GM23248 (cell line): ENCODE results near the gene CCDC88C.

ENCODE experiments used
- EZH2 ChIP-seq: fragments of 200-600 bp; sonication (generic); IDR thresholded peaks from 2 replicates; pipeline ENCODE4 v1.6.1; 2018; ENCODE audit warnings: antibody characterized with exemption, mild to moderate bottlenecking; ENCODE audit not compliant: insufficient read depth, poor library complexity, severe bottlenecking
- EZH2phosphoT487 ChIP-seq: fragments of 200-600 bp; sonication (generic); IDR thresholded peaks from 2 replicates; pipeline ENCODE4 v1.6.1; 2018; ENCODE audit warnings: antibody characterized with exemption, moderate library complexity, mild to moderate bottlenecking, low read depth; ENCODE audit not compliant: insufficient read depth

GRCh38 chr14:91458612-91459011 lies 41.0 kb upstream of the CCDC88C start:
- TF ChIP-seq EZH2phosphoT487 (no peak), EZH2 (no peak)
